Endometrial microvascular endothelial cells (primary cell): ENCODE data around the gene TLR6. TPM values are rescaled to one million over a fixed set of nuclear protein-coding genes. Genes with fewer than 3 reads are reported as not detected.
"Not testable (repeated sequence)": the region's sequence is repeated elsewhere in the genome, so short reads cannot be mapped to it uniquely, and the experiment has no call there.

Source experiments
- in situ Hi-C: cut with HindIII; loops from 2 replicates; pipeline ENCODE4 v1.10.0; 2017; ENCODE audit warnings: low sequenced_read_pairs, low pct_unique_long_range_greater_than_20kb; ENCODE audit errors: inconsistent ontology term
- total RNA-seq: library from RNA; depleted of rRNA; stranded (reverse); fragments of >200 nt; gene quantifications from one replicate; pipeline ENCODE4 v1.2.3, GENCODE V29; 2015; ENCODE audit errors: inconsistent ontology term

The TLR6 gene
- total RNA-seq, 1 donor from 2014 or later, result 1.5 TPM

DNA sequence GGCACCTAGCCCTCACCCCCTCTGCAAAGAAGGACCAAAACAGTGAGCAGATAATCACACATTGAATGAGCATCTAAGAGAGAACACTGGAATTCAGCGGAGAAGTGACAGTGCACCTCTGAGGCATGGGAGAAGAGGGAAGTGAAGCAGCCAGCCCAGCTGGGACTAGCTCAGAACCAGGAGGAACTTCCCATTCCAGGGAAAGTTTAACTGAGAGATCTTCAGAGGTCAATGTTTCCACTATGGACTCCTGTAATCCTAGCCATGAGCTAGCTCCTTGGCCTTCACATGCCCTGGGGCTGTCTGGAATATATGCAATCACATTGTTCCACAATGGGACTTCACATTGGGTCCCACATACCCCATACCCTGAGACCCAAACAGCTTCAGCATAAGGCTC is 24.4 kb downstream of the TLR6 start:
- in situ Hi-C loops, result no loop called here

- in situ Hi-C loops, result no loop called here
Measured at GRCh38 chr4:38831653-38832052, 25.0 kb downstream of the TLR6 start.

- in situ Hi-C loops, result no loop called here
Measured at GRCh38 chr4:38829237-38829636, 27.4 kb downstream of the TLR6 start.

DNA sequence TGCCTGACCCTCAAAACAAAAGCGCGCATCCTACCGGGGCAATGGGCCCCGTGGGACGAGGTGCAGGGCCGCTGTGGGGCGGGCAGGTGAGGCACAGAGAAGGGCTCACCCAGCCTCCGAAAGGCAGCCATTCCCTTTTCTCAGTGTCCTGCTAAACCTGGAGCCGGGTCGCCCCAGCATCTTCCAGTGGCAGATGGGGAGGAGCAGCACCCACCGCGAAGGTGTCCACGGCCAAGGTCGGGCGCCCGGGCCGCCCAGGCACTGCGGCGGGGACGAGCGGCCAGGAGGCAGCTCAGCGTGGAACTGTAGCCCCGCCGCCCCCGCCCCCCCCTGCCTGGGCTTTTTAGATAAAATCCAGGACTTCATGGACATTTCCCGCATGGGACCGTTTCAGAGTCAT is 32.9 kb downstream of the TLR6 start:
- in situ Hi-C loops, result no loop called here

DNA sequence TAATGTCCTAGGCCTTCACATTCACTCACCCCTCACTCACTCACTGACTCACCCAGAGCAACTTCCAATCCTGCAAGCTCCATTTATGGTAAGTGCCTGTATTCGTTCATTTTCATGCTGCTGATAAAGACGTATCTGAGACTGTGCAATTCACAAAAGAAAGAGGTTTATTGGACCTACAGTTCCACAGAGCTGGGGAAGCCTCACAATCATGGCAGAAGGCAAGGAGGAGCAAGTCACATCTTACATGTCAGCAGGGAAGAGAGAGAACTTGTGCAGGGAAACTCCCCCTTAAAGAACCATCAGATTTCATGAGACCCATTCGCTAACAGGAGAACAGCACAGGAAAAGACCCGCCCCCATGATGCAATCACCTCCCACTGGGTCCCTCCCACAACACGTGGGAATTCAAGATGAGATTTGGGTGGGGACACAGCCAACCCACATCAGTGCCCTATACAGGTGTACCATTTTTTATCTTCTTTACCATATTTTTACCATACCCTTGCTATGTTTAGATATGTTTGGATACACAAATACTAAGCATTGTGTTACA is 33.8 kb downstream of the TLR6 start:
- in situ Hi-C loops, result no loop called here

DNA sequence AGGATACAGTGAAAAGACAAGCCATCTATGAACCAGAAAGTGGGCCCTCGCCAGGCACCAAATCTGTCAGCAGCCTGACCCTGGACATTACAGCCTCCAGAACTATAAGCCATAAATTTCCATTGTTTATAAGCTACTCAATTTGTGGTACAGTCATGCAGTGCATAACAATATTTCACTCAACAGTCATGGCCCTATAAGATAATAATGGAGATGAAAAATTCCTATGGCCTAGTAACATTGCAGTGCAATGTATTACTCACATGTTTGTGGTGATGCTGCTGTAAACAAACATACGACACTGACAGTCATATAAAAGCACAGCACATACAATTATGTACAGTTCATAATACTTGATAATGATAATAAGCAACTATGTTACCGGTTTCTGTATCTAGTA is 34.9 kb downstream of the TLR6 start:
- in situ Hi-C loops, result no loop called here

DNA sequence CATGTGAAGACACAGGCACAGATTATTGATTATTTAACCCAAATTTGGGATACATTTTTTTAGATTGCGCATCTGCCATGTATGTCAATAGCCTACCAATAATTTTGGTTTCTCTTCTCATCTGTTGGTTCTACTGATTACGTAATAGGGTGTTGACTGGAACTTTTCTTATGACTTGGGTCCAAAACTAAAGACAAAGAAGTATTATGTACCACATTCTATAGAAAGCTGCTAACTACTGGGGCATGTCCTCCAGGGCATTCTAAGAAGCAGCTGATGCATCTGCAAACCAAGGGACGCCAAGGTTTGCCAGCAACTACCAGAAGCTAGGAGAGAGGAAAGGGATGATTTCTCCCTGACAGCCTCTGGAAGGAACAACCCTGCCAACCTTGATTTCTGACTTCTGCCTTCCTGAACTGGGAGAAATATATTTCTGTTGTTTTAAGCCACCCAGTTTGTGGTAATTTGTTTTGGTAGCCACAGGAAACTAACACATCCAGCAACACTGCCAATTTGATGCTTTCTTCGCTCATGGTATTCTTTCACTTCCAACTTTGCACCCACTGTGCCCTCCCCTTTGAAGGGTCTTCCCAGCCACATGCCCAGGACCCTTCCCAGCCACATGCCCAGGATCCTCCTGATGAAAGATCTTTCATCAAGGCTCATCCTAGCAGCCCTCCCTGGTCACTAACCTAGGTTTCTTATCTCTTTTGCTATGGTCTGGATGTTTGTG is 36.1 kb downstream of the TLR6 start:
- in situ Hi-C loops, result no loop called here

DNA sequence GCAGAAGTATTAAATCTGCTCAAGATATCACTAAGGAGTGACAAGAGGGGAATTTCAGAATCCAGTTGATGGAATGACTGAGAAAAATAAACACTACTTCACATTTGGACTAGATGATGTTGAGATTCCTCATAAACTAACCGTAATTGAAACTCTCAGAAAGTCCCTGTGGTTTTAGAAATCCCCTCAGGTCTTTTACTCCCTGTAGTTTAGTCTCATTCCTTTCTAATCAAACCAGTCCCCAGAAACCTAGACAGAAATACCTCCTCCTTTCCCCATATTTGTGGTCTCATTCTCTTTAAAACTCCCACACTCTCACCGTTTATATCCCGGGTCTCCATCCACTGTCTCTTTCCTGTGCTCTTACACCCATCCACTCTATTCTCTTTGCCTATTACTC is 37.0 kb downstream of the TLR6 start:
- in situ Hi-C loops, result no loop called here

DNA sequence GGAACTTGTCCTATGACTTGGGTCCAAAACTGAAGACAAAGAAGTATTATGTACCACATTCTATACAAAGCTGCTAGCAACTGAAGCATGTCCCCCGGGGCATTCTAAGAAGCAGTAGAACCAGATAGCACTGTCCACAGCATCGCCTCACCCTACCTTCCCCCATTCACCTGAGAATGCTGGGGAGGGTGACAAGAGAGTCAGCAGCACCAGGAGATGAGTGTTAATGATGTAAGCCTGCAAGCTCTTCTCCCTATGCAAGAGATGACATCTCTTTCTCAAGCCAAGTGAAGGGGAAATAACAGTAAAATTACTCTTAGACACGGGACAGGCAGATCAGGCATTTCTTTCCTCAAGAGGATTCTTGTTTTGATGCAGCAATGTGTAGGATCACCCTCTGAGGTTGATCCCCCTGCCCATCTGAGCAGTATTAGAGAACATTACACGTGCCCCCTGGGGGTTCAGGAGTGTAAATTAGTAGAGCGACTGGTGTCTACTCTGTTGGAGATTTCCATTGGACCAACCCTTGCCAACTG is 38.1 kb downstream of the TLR6 start:
- in situ Hi-C loops, result no loop called here

DNA sequence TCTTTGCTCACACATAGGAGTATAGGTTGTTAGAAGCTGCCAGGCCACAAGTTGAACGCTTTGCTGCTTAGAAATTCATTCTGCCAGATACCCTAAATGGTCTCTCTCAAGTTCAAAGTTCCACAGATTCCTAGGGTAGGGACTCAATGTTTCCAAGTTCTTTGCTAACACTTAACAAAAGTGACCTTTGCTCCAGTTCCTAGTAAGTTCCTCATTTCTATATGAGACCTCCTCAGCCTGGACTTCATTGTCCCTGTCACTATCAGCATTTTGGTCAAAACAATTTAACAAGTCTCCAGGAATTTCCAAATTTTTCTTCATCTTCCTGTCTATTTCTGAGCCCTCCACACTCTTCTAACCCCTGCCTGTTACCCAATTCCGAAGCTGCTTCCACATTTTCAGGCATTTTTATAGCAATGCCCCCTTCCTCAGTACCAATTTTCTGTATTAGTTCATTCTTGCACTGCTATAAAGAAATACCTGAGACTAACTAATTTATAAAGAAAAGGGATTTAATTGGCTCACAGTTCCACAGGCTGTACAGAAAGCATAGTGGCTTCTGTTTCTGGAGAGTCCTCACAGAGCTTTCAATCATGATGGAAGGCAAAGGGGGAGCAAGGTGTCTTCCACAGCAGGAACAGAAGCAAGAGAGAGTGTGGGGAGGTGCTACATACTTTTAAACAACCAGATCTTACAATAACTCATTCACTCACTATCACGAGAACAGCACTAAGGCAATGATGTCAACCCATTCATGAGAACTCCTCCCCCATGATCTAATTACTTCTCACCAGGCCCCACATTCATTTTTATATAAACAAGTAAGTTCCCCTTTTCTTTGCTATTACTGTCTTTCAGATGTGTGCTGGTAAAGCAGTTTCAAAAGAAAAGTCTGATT is 40.5 kb downstream of the TLR6 start:
- in situ Hi-C loops, result no loop called here

DNA sequence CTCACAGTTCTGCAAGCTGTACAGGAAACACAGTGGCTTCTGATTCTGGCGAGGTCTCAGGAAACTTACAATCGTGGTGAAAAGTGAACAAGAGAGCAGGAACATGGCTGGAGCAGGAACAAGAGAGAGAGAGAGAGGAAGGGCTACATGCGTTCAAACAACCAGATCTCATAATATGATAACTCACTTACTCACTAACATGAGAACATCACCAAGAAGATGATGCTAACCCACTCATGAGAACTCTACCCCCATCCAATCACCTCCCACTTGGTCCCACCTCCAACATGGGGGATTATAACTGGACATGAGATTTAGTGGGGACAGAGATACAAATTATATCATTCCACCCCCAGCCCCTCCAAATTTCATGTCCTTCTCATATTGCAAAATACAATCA is 42.2 kb downstream of the TLR6 start:
- in situ Hi-C loops, result no loop called here

- in situ Hi-C loops, result no loop called here
Measured at GRCh38 chr4:38811297-38811696, 45.3 kb downstream of the TLR6 start.

DNA sequence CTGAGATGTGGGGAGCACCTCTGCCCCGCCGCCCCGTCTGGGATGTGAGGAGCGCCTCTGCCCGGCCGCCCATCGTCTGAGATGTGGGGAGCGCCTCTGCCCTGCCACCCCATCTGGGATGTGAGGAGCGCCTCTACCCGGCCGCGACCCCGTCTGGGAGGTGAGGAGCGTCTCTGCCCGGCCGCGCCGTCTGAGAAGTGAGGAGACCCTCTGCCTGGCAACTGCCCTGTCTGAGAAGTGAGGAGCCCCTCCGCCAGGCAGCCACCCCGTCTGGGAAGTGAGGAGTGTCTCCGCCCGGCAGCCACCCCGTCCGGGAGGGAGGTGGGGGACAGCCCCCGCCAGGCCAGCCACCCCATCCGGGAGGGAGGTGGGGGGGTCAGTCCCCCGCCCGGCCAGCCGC is 49.2 kb downstream of the TLR6 start:
- in situ Hi-C loops, result not testable (repeated sequence)

- in situ Hi-C loops, result not testable (repeated sequence)
Measured at GRCh38 chr4:38806251-38806650, 50.4 kb downstream of the TLR6 start.

DNA sequence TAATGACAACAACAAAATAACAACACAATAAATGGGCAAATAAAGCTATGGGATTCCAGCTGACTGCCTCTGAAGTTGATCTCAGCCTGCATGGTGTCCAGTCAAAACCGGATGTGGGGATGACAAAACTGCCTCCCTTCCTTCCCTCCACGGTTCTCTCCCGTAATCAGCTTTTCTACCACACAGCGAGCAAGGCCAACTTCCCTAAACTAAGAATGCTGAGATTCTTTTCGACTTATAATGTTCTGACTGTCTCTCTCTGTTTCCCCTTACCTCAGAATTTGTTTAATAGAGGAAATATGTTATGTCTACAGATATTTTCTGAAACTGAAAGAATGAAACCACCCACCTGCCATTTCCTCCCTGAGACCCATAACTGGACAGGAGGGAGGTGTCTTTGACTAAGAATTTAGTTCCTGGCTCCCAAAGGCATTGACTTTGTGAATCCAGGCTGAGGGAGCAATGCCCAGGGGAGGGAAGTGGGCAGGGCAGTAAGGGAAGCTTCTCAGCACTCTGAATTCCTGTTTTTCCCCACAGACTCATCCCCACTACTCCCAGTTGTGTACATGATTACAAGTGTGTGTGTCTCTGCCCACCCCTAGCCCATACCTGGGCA is 51.0 kb downstream of the TLR6 start:
- in situ Hi-C loops, result no loop called here

DNA sequence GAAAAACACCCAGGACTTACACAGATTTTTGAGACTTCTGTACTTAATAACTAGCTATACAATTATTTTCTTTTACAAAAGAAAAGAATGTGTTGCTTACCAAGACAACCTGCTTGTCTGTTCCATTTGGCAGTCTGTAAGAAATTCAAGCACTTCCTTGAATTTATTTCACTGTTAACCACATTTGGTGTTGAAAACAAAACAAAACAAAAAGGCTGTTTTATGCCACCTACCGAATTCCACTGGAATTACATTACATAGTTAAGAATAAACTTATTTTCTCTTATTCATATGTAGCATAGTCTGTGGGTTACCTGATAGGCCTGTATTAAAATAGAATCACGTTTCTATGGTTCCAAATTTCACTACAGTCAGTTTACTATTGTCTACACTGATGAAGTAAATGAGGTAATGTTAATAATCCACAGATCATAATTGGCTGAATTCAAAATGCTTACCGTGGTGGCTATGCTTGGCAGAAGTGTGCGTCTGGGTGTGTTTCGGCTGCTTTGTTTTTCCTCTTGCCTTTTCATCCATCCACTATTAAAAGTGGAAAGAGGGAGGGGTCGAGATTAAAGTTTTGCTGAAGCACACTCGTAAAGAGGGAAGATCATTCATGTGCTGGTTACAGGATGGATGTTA is 51.8 kb downstream of the TLR6 start, which contains the start of gene TLR1:
TSS of gene TLR1 (minus strand) at position 138 of the 642 bp plus-strand sequence. CDS start 5,960 bp downstream, outside the sequence.
- in situ Hi-C loops, result no loop called here

DNA sequence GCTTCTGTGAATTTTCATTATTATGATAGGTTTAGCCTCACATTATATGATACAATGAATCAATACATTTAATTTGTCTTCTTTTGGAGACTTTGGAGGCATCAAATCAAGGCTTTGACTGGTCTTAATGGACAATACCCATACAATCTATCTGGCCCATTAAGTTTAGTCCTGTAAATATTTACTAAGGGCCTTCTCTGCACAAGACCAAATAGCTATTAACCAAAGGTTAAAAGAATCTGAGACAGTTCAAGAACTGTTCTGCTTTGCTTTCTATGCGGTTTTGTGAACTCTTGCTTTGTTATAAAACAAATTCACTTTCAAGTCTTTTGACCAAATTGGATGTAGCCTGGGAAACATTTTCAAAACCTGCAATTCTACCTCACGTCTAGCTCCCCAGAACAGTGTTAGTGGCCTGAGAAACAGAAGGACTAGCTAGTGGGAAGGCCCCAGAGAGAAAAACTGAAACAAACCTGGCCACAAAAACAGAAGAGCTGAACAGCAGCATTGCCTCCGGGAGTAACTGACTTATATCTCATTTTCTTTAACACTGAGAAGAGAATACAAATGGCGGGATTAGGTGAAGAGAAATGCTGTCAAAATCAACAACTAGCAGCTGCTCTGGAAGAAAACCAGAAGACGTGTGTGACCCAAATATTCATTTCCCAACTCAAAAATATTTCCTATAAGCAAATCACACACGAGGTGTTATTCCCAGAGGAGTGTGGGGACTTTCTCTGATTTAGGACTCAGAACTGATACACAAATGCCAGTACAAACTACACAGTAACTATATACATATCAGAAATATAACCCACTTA is 52.6 kb downstream of the TLR6 start:
- in situ Hi-C loops, result no loop called here
